HCT116 (cell line): ENCODE measurements around the gene SMIM41.
A peak's percentile ranks its signal among the peaks of the same experiment; 100 is the strongest.

ENCODE experiments used
- EGR1 ChIP-seq: IDR thresholded peaks from 2 replicates; pipeline ENCODE4 v1.6.1; 2012; ENCODE audit warnings: low read depth
- FOSL1 ChIP-seq: IDR thresholded peaks from 2 replicates; pipeline ENCODE4 v1.6.1; 2012; ENCODE audit warnings: low read depth
- POLR2A ChIP-seq: IDR thresholded peaks from 2 replicates; pipeline ENCODE4 v1.7.0; 2011; ENCODE audit warnings: borderline replicate concordance; ENCODE audit not compliant: insufficient read depth, insufficient read length; ENCODE audit errors: extremely low read depth
- POLR2AphosphoS5 ChIP-seq: IDR thresholded peaks from 2 replicates; pipeline ENCODE4 v1.6.1; 2011; ENCODE audit warnings: mild to moderate bottlenecking, low read depth, low read length, moderate library complexity
- YY1 ChIP-seq: IDR thresholded peaks from 2 replicates; pipeline ENCODE4 v1.6.1; 2011; ENCODE audit warnings: low read length, low read depth, moderate library complexity, mild to moderate bottlenecking; ENCODE audit not compliant: insufficient replicate concordance; ENCODE audit errors: extremely low read depth
- ZNF274 ChIP-seq: fragments of 200-500 bp; sonication (Bioruptor generic); IDR thresholded peaks from 2 replicates; pipeline ENCODE4 v1.6.1; 2014; ENCODE audit warnings: mild to moderate bottlenecking, low read depth, low read length, inconsistent platforms
- TF ChIP-seq, protein P1 (sequence below), 3 experiments: fragments of 200-600 bp in 1 of 3; sonication (generic) in 1 of 3; IDR thresholded peaks in 2 of 3; conservative IDR thresholded peaks in 1 of 3; 2 replicates each; pipeline ENCODE4 v1.5.1; 2012 to 2017; ENCODE audit warnings: low read depth in 2 of 3, low read length in 2 of 3, antibody characterized with exemption in 1 of 3, borderline replicate concordance in 1 of 3, control low read depth in 1 of 3, mild to moderate bottlenecking in 1 of 3, mixed read lengths in 1 of 3, mixed run types in 1 of 3, moderate library complexity in 1 of 3; ENCODE audit not compliant: insufficient read depth in 1 of 3

DNA sequence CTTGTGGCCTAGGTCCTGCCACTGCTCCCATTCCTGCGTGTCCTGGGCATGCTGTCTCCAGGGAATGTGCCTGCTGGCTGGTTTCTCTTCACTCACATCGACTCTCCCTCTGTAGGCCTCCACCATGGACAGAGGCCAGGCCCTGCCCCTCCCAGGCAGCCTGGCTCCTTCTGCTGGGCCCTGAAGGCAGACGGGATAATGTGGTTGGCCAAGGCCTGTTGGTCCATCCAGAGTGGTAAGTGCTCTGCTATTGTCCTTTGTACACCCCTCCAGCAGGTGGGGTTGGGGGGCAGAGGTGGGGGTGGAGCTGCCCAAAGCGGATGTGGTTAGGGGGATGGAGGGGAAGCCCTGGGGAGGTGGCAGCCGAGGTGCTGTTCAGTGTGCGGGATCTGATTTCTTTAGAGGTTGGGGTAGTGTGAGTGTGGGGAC is 37.8 kb upstream of the SMIM41 start:
- TF ChIP-seq POLR2AphosphoS5 (no peak), EGR1 (no peak), FOSL1 (no peak), POLR2A (no peak), ZNF274 (no peak), YY1 (no peak)
- TF ChIP-seq, protein P1, sequence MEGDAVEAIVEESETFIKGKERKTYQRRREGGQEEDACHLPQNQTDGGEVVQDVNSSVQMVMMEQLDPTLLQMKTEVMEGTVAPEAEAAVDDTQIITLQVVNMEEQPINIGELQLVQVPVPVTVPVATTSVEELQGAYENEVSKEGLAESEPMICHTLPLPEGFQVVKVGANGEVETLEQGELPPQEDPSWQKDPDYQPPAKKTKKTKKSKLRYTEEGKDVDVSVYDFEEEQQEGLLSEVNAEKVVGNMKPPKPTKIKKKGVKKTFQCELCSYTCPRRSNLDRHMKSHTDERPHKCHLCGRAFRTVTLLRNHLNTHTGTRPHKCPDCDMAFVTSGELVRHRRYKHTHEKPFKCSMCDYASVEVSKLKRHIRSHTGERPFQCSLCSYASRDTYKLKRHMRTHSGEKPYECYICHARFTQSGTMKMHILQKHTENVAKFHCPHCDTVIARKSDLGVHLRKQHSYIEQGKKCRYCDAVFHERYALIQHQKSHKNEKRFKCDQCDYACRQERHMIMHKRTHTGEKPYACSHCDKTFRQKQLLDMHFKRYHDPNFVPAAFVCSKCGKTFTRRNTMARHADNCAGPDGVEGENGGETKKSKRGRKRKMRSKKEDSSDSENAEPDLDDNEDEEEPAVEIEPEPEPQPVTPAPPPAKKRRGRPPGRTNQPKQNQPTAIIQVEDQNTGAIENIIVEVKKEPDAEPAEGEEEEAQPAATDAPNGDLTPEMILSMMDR (IDR thresholded peaks at IDR 0.05 in 2 of 3, conservative IDR thresholded peaks at IDR 0.05 in 1 of 3; ENCODE audit: borderline replicate concordance in 1 of 3, insufficient read depth in 1 of 3, low read depth in 2 of 3, low read length in 2 of 3), result 0 out of 6 replicates have a peak, but pooled peaks of 1 of the 3 experiments have one; percentile 11
